Measurements from ENCODE around the gene ARHGAP18.

- TF ChIP-seq CTCF (IDR thresholded peaks at IDR 0.05) (no peak), POLR2A (IDR thresholded peaks at IDR 0.05) (no peak), EP300 (IDR thresholded peaks at IDR 0.05) (no peak), POLR2AphosphoS5 (IDR thresholded peaks at IDR 0.05) (no peak)
These were observed 144.6 kb downstream of the ARHGAP18 start for GRCh38 chr6:129565366-129565765.
